SK-N-SH treated with all-trans-retinoic acid at 6 μM for 48 hours (cell line): Measurements from ENCODE around the gene CAMK4.

Experiments used
- ATAC-seq: fragments of 200-7000 bp; cut with Tn5 transposase; 3 replicates; pipeline ENCODE4 v1.9.1; 2020; ENCODE audit warnings: mild to moderate bottlenecking, moderate library complexity
- BACH2 ChIP-seq: fragments of 250-450 bp; sonication (Bioruptor Pico); IDR thresholded peaks from 2 replicates; pipeline ENCODE4 v1.9.0; 2021; ENCODE audit warnings: mild to moderate bottlenecking, borderline replicate concordance
- CREB5 ChIP-seq: fragments of 250-450 bp; sonication (Bioruptor Pico); IDR thresholded peaks from 2 replicates; pipeline ENCODE4 v1.5.1; 2020; ENCODE audit warnings: low read depth, mild to moderate bottlenecking, moderate library complexity
- CSRNP3 ChIP-seq: fragments of 250-450 bp; sonication (Bioruptor Pico); IDR thresholded peaks from 2 replicates; pipeline ENCODE4 v1.5.1; 2021; ENCODE audit warnings: mild to moderate bottlenecking, moderate library complexity
- GLIS3 ChIP-seq: fragments of 250-450 bp; sonication (Bioruptor Pico); IDR thresholded peaks from 2 replicates; pipeline ENCODE4 v1.5.0; 2020; ENCODE audit warnings: mild to moderate bottlenecking, moderate library complexity
- ISL1 ChIP-seq: fragments of 250-450 bp; sonication (Bioruptor Pico); IDR thresholded peaks from 2 replicates; pipeline ENCODE4 v2.1.2; 2022; ENCODE audit warnings: mild to moderate bottlenecking, moderate library complexity
- PATZ1 ChIP-seq: fragments of 250-450 bp; sonication (Bioruptor Pico); IDR thresholded peaks from 2 replicates; pipeline ENCODE4 v1.8.0; 2020; ENCODE audit warnings: mild to moderate bottlenecking, moderate library complexity, borderline replicate concordance
- POU6F1 ChIP-seq: fragments of 250-450 bp; sonication (Bioruptor Pico); IDR thresholded peaks from 2 replicates; pipeline ENCODE4 v1.8.0; 2021; ENCODE audit warnings: low read depth, mild to moderate bottlenecking, moderate library complexity, borderline replicate concordance
- RARB ChIP-seq: fragments of 250-450 bp; sonication (Bioruptor Pico); IDR thresholded peaks from 2 replicates; pipeline ENCODE4 v1.8.0; 2021; ENCODE audit warnings: mild to moderate bottlenecking, moderate library complexity
- TCF4 ChIP-seq: fragments of 250-450 bp; sonication (Bioruptor Pico); IDR thresholded peaks from 2 replicates; pipeline ENCODE4 v1.8.0; 2021; ENCODE audit warnings: mild to moderate bottlenecking, moderate library complexity, borderline replicate concordance
- TOX ChIP-seq: fragments of 250-450 bp; sonication (Bioruptor Pico); IDR thresholded peaks from 2 replicates; pipeline ENCODE4 v1.8.0; 2021; ENCODE audit warnings: mild to moderate bottlenecking, moderate library complexity, borderline replicate concordance
- TSHZ2 ChIP-seq: fragments of 250-450 bp; sonication (Bioruptor Pico); IDR thresholded peaks from 2 replicates; pipeline ENCODE4 v1.5.0; 2020; ENCODE audit warnings: mild to moderate bottlenecking, moderate library complexity
- ZFP3 ChIP-seq: fragments of 250-450 bp; sonication (Bioruptor Pico); IDR thresholded peaks from 2 replicates; pipeline ENCODE4 v1.5.0; 2020; ENCODE audit warnings: mild to moderate bottlenecking, moderate library complexity
- ZFP30 ChIP-seq: fragments of 450-650 bp; formaldehyde crosslinking; IDR thresholded peaks from 2 replicates; pipeline ENCODE4 v1.5.0; 2022; ENCODE audit warnings: mild to moderate bottlenecking, moderate library complexity
- ZNF565 ChIP-seq: fragments of 450-650 bp; formaldehyde crosslinking; conservative IDR thresholded peaks from 2 replicates; pipeline ENCODE4 v1.5.0; 2020; ENCODE audit warnings: low read depth, mild to moderate bottlenecking, moderate library complexity
- ZNF70 ChIP-seq: fragments of 450-650 bp; formaldehyde crosslinking; IDR thresholded peaks from 2 replicates; pipeline ENCODE4 v1.5.0; 2020; ENCODE audit warnings: mild to moderate bottlenecking, moderate library complexity
- ZNF8 ChIP-seq: fragments of 450-650 bp; formaldehyde crosslinking; IDR thresholded peaks from 2 replicates; pipeline ENCODE4 v1.5.0; 2020; ENCODE audit warnings: mild to moderate bottlenecking, moderate library complexity

Gene CAMK4

GRCh38 chr5:111268300-111268699 lies 44.1 kb downstream of the CAMK4 start:
- no peak for TF ChIP-seq BACH2 (CRISPR knock-in tag)
- TF ChIP-seq ZNF565: no peak
- ATAC-seq: no peak

GRCh38 chr5:111271885-111272284 lies 47.7 kb downstream of the CAMK4 start:
- TF ChIP-seq TSHZ2 (CRISPR knock-in tag) (no peak), ZNF565 (no peak), PATZ1 (CRISPR knock-in tag) (no peak), CSRNP3 (CRISPR knock-in tag) (no peak)
- TF ChIP-seq, all 23 proteins: peak for 0
- ATAC-seq: no peak

- ATAC-seq: no peak
- no peak for TF ChIP-seq RARB (CRISPR knock-in tag)
- TF ChIP-seq ZNF565: no peak
- no peak for TF ChIP-seq ZFP30 (CRISPR knock-in tag)
- no peak for TF ChIP-seq ZNF8 (CRISPR knock-in tag)
- no peak for TF ChIP-seq GLIS3 (CRISPR knock-in tag)
- TF ChIP-seq ZNF70: no peak
- TF ChIP-seq CREB5 (CRISPR knock-in tag): no peak
- TF ChIP-seq ISL1: peak; percentile 45
Observed at GRCh38 chr5:111277061-111277460, 52.9 kb downstream of the CAMK4 start.

GRCh38 chr5:111278858-111279504 lies 54.8 kb downstream of the CAMK4 start:
- no peak for TF ChIP-seq ISL1
- TF ChIP-seq ZNF8 (CRISPR knock-in tag): no peak
- TF ChIP-seq TOX (CRISPR knock-in tag): no peak
- TF ChIP-seq POU6F1 (CRISPR knock-in tag): no peak
- no peak for TF ChIP-seq ZFP30 (CRISPR knock-in tag)
- TF ChIP-seq RARB (CRISPR knock-in tag): no peak
- no peak for TF ChIP-seq ZFP3 (CRISPR knock-in tag)
- TF ChIP-seq, all 23 proteins: peak for 0
- peak; percentile 71 for ATAC-seq

GRCh38 chr5:111280282-111280951 lies 56.2 kb downstream of the CAMK4 start:
- ATAC-seq: peak; percentile 49; the same call in 1 of the 3 replicates
- TF ChIP-seq TCF4 (CRISPR knock-in tag): no peak
- TF ChIP-seq ZNF8 (CRISPR knock-in tag): peak; percentile 77
- TF ChIP-seq CREB5 (CRISPR knock-in tag): 0 out of 2 replicates have a peak, but pooled peaks have one; percentile 7
- no peak; the same call in 1 of the 2 replicates for TF ChIP-seq ZFP30 (CRISPR knock-in tag)
- TF ChIP-seq ZNF70: no peak
- TF ChIP-seq CSRNP3 (CRISPR knock-in tag): no peak
- TF ChIP-seq TOX (CRISPR knock-in tag): no peak
